Upper lobe of left lung (tissue), 4 donors: Measurements from ENCODE around the gene NFIB.

Experiments used
- CTCF ChIP-seq, 6 experiments: fragments of 450-650 bp in 4 of 6; fragments of 200-600 bp in 2 of 6; sonication (generic) in 2 of 6; IDR thresholded peaks; one replicate each; pipeline ENCODE4 v1.5.1; 2016 to 2019; ENCODE audit warnings: antibody characterized with exemption in 6 of 6
- EP300 ChIP-seq, 4 donors: sonication (generic); formaldehyde crosslinking; IDR thresholded peaks; one replicate each; pipeline ENCODE4 v1.5.1; 2017; ENCODE audit warnings: antibody characterized with exemption in 4 of 4, control low read depth in 2 of 4
- POLR2A ChIP-seq, 4 donors: fragments of 450-650 bp; IDR thresholded peaks; one replicate each; pipeline ENCODE4 v1.5.1; 2016 to 2017; ENCODE audit warnings: antibody characterized with exemption in 4 of 4, mild to moderate bottlenecking in 2 of 4
- POLR2AphosphoS5 ChIP-seq, 2 donors: sonication (generic); formaldehyde crosslinking; IDR thresholded peaks; one replicate each; pipeline ENCODE4 v1.5.1; 2017; ENCODE audit warnings: antibody characterized with exemption in 2 of 2

GRCh38 chr9:14133394-14133793 is 180.5 kb downstream of the NFIB start:
- no peak for TF ChIP-seq CTCF (IDR thresholded peaks at IDR 0.05)
- no peak for TF ChIP-seq POLR2AphosphoS5 (IDR thresholded peaks at IDR 0.05)
- no peak for TF ChIP-seq POLR2A (IDR thresholded peaks at IDR 0.05)
- no peak for TF ChIP-seq EP300 (IDR thresholded peaks at IDR 0.05)
